GM12801 (cell line): Measurements from ENCODE around the gene TAF4.

ENCODE experiments used
- CTCF ChIP-seq: IDR thresholded peaks from one replicate; pipeline ENCODE4 v1.5.1; 2011; ENCODE audit warnings: control low read depth; ENCODE audit not compliant: insufficient read length; ENCODE audit errors: extremely low read depth

TAF4 gene

GRCh38 chr20:62073323-62073722 lies 7.6 kb upstream of the TAF4 start:
- no peak for TF ChIP-seq CTCF

- no peak for TF ChIP-seq CTCF
Measured at GRCh38 chr20:62069741-62070216, 4.1 kb upstream of the TAF4 start.

DNA sequence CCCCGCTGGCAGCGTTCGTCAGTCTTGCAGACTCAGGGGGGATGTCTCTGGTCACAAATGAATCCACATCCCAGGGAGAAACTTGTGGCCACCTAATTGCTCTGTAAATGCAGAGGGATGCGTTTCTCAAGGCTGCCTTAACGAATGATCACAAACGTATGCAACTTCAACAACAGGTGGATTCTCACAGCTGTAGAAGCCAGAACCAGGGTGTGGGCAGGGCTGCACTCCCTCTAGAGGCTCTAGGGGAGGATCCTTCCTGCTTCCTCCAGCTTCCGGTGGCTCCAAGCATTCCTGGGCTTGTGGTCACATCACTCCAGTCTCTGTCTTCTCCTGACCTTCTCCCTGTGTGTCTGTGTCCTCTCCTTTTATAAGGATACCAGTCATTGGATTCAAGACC lies 3.3 kb upstream of the TAF4 start:
- TF ChIP-seq CTCF = no peak

DNA sequence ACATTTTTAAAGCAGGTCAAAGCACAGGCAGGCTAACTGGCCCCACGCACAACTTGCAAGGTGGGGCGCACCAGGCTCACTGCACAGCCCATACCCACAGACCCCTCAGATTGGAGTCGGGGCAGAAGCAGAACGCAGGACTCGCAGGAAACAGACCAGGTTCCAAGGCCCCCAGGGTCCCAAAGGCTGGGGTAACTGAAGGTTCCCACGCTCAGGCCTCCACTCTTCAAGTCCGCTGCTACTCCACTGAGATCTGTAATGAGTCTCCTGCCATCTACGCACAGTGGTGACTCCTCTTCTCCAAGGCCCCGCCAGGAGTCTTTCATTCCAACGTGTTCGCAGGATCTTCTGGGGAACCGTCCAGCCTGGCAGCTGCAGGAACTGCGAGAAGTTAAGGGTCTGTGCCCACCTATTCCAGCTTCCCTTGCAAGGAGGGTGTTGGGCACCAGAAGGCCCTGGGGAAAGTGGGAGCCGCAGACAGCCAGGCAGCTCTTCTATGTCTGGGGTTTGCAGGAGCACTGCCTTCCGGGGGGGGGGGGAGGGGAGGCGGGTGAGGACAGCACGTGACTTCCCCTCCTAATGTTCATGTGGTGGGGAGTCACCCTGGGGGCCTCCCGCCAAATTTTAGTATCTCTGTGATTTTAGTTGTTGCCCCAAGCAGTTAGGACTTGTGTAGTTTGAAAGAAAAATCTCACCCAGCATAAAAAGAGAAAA lies 2.0 kb upstream of the TAF4 start:
- TF ChIP-seq CTCF = no peak

GRCh38 chr20:62066983-62067433 lies 1.3 kb upstream of the TAF4 start:
- no peak for TF ChIP-seq CTCF

DNA sequence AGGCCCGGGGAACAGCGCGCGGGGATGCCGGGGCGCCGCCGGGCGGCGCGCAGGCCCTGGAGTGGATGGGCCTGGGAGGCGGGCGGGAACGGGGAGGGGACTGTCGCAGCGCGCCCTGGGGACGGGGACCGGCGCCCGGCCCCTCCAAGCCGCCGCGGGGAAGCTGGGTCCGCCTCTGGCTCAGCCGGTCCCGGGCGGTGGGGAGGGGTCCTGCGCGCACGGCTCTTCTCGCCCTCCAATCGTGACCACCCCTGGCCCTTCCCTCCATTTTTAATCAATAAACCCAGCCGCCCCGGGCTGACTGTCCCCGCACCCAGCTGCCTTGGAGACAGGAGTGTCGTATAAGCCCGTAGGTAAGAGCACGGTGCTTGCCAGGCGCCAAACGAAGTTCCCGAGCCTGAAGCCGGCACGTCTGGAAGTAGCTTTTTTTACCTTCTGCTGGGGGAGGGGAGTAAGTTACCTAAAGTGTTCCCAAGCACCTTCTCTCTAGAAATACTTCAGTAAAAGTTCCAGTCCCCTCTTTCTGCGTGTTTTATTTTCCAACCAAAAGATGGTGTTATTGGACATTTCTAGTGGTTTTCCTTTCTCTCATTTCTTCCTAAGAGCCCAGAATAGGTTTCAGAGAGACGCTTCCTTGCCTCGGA lies 780 bp upstream of the TAF4 start:
- TF ChIP-seq CTCF = no peak

GRCh38 chr20:62064770-62065673 lies 659 bp downstream of the TAF4 start:
- TF ChIP-seq CTCF = no peak
